Astrocyte (in vitro differentiated cells and primary cell): ENCODE data around the gene FAM120AOS. TPM values are rescaled to one million over a fixed set of nuclear protein-coding genes. Genes with fewer than 3 reads are reported as not detected.

ENCODE experiments used
- DNase-seq: peaks from one replicate; pipeline ENCODE4 v3.0.0-alpha.2; 2010; ENCODE audit warnings: low read depth
- FAIRE-seq: peaks from 2 replicates; lab custom pipeline; 2011; peaks lifted over from hg19 to GRCh38; lab: Jason Lieb, UNC
- H2AFZ ChIP-seq: 2 replicates; pipeline ENCODE4 v1.6.0; 2012; ENCODE audit warnings: low read depth, low read length, inconsistent platforms
- H3K27ac ChIP-seq: 2 replicates; pipeline ENCODE4 v1.5.1; 2011; ENCODE audit warnings: low read depth, low read length, inconsistent platforms
- H3K27me3 ChIP-seq: 2 replicates; pipeline ENCODE4 v1.6.0; 2011; ENCODE audit warnings: low read length, inconsistent platforms; ENCODE audit not compliant: insufficient read depth
- H3K36me3 ChIP-seq: 2 replicates; pipeline ENCODE4 v1.5.1; 2011; ENCODE audit warnings: low read length, inconsistent platforms; ENCODE audit not compliant: insufficient read depth
- H3K4me1 ChIP-seq: 2 replicates; pipeline ENCODE4 v1.5.1; 2011; ENCODE audit warnings: low read length, inconsistent platforms; ENCODE audit not compliant: insufficient read depth
- H3K4me2 ChIP-seq: 2 replicates; pipeline ENCODE4 v1.6.0; 2012; ENCODE audit warnings: low read length, inconsistent platforms
- H3K4me3 ChIP-seq: 2 replicates; pipeline ENCODE4 v1.5.1; 2011; ENCODE audit warnings: low read depth, mild to moderate bottlenecking, low read length, inconsistent platforms; ENCODE audit not compliant: insufficient read depth
- H3K79me2 ChIP-seq: 2 replicates; pipeline ENCODE4 v1.6.0; 2012; ENCODE audit warnings: mild to moderate bottlenecking, low read length, inconsistent platforms; ENCODE audit not compliant: insufficient read depth
- H3K9ac ChIP-seq: 2 replicates; pipeline ENCODE4 v1.6.0; 2012; ENCODE audit warnings: mild to moderate bottlenecking, low read length, inconsistent platforms
- H3K9me3 ChIP-seq: 2 replicates; pipeline ENCODE4 v1.5.1; 2012; ENCODE audit warnings: low read depth, mild to moderate bottlenecking, low read length, inconsistent platforms; ENCODE audit not compliant: insufficient read depth
- H4K20me1 ChIP-seq: 2 replicates; pipeline ENCODE4 v1.6.0; 2012; ENCODE audit warnings: low read length, inconsistent platforms; ENCODE audit not compliant: insufficient read depth
- H3K27ac Mint-ChIP-seq: one replicate; pipeline ENCODE4 v1.8.0; 2021; ENCODE audit warnings: mild to moderate bottlenecking, mixed read lengths; ENCODE audit not compliant: unreplicated experiment
- H3K27me3 Mint-ChIP-seq: one replicate; pipeline ENCODE4 v1.8.0; 2021; ENCODE audit warnings: low read depth, mixed read lengths; ENCODE audit not compliant: unreplicated experiment
- H3K36me3 Mint-ChIP-seq: one replicate; pipeline ENCODE4 v1.8.0; 2021; ENCODE audit warnings: low read depth, mixed read lengths; ENCODE audit not compliant: unreplicated experiment
- H3K4me1 Mint-ChIP-seq: one replicate; pipeline ENCODE4 v1.8.0; 2021; ENCODE audit warnings: low read depth, mixed read lengths; ENCODE audit not compliant: unreplicated experiment
- H3K4me3 Mint-ChIP-seq: one replicate; pipeline ENCODE4 v1.8.0; 2021; ENCODE audit warnings: mild to moderate bottlenecking, moderate library complexity, mixed read lengths; ENCODE audit not compliant: unreplicated experiment
- H3K9me3 Mint-ChIP-seq: one replicate; pipeline ENCODE4 v1.8.0; 2021; ENCODE audit warnings: mild to moderate bottlenecking, mixed read lengths; ENCODE audit not compliant: unreplicated experiment
- EZH2 ChIP-seq: IDR thresholded peaks from 2 replicates; pipeline ENCODE4 v1.6.1; 2012; ENCODE audit warnings: mild to moderate bottlenecking, low read length, inconsistent platforms; ENCODE audit not compliant: insufficient read depth
- total RNA-seq: library from RNA; stranded (reverse); gene quantifications from 2 replicates; pipeline ENCODE4 v1.2.1, GENCODE V29; 2021
- TF ChIP-seq, protein P1 (sequence below): IDR thresholded peaks from 2 replicates; pipeline ENCODE4 v1.5.1; 2011; ENCODE audit warnings: low read depth, mild to moderate bottlenecking, inconsistent platforms, low read length, moderate library complexity; ENCODE audit not compliant: insufficient read depth

The FAM120AOS gene
- total RNA-seq, 1 donor from 2014 or later, result 29.7 TPM

GRCh38 chr9:93461821-93462220 lies 8.4 kb upstream of the FAM120AOS start:
- FAIRE-seq (no peak), DNase-seq (no peak)
- Histone ChIP-seq H3K4me3 (no peak overlapping the region), H3K36me3 (no peaks in the 10 kb centered on the region), H2AFZ (no peak overlapping the region), H3K27ac (no peak overlapping the region), H3K27me3 (no peaks in the 10 kb centered on the region), H3K9ac (no peak overlapping the region), H4K20me1 (peaks cover 94% of the 10 kb centered on the region), H3K79me2 (peaks cover 100% of the 10 kb centered on the region), H3K9me3 (no peaks in the 10 kb centered on the region), H3K4me2 (no peak overlapping the region), H3K4me1 (peaks cover 4% of the 10 kb centered on the region)
- Mint-ChIP-seq H3K27ac (no peak overlapping the region), H3K36me3 (no peaks in the 10 kb centered on the region), H3K4me3 (no peak overlapping the region), H3K9me3 (no peaks in the 10 kb centered on the region), H3K27me3 (no peaks in the 10 kb centered on the region), H3K4me1 (peaks cover 14% of the 10 kb centered on the region)
- TF ChIP-seq, protein P1, sequence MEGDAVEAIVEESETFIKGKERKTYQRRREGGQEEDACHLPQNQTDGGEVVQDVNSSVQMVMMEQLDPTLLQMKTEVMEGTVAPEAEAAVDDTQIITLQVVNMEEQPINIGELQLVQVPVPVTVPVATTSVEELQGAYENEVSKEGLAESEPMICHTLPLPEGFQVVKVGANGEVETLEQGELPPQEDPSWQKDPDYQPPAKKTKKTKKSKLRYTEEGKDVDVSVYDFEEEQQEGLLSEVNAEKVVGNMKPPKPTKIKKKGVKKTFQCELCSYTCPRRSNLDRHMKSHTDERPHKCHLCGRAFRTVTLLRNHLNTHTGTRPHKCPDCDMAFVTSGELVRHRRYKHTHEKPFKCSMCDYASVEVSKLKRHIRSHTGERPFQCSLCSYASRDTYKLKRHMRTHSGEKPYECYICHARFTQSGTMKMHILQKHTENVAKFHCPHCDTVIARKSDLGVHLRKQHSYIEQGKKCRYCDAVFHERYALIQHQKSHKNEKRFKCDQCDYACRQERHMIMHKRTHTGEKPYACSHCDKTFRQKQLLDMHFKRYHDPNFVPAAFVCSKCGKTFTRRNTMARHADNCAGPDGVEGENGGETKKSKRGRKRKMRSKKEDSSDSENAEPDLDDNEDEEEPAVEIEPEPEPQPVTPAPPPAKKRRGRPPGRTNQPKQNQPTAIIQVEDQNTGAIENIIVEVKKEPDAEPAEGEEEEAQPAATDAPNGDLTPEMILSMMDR, result no peak
- TF ChIP-seq EZH2, result no peak

DNA sequence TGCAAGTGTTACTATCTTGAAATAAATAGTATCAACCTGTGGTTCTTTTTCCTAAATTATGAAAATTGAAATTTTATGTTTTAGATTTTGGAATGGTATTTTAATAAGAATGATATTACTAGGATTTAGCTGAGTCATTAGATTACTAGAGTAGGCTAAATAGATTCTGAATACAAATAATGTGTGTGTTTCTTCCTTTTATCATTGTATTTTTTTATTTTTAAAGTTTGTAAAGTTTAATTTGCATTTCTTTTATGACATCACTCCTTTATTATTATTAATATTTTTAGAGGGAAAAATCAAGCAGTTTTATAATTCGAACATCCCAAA lies 8.0 kb upstream of the FAM120AOS start:
- H4K20me1 ChIP-seq, result peaks cover 94% of the 10 kb centered on the region
- FAIRE-seq (no peak), DNase-seq (no peak)
- TF ChIP-seq, protein P1, result no peak
- no peak for TF ChIP-seq EZH2
- Mint-ChIP-seq H3K4me1 (peaks cover 15% of the 10 kb centered on the region), H3K9me3 (no peaks in the 10 kb centered on the region), H3K4me3 (no peak overlapping the region), H3K27me3 (no peaks in the 10 kb centered on the region), H3K36me3 (no peaks in the 10 kb centered on the region), H3K27ac (no peak overlapping the region)
- H3K36me3 ChIP-seq, result no peaks in the 10 kb centered on the region
- no peak overlapping the region for H2AFZ ChIP-seq
- no peak overlapping the region for H3K4me2 ChIP-seq
- no peaks in the 10 kb centered on the region for H3K27me3 ChIP-seq
- H3K4me3 ChIP-seq, result no peak overlapping the region
- no peaks in the 10 kb centered on the region for H3K9me3 ChIP-seq
- H3K9ac ChIP-seq, result no peak overlapping the region
- H3K27ac ChIP-seq, result no peak overlapping the region
- peaks cover 100% of the 10 kb centered on the region for H3K79me2 ChIP-seq
- no peaks in the 10 kb centered on the region for H3K4me1 ChIP-seq

- Histone ChIP-seq H3K4me1 (no peaks in the 10 kb centered on the region), H4K20me1 (peaks cover 94% of the 10 kb centered on the region), H3K79me2 (peaks cover 100% of the 10 kb centered on the region), H3K9me3 (no peaks in the 10 kb centered on the region), H2AFZ (no peak overlapping the region), H3K4me2 (no peak overlapping the region), H3K4me3 (no peak overlapping the region), H3K9ac (no peak overlapping the region), H3K27me3 (no peaks in the 10 kb centered on the region), H3K27ac (no peak overlapping the region), H3K36me3 (no peaks in the 10 kb centered on the region)
- no peaks in the 10 kb centered on the region for H3K9me3 Mint-ChIP-seq
- no peak for FAIRE-seq
- peaks cover 2% of the 10 kb centered on the region for H3K36me3 Mint-ChIP-seq
- TF ChIP-seq EZH2, result no peak
- TF ChIP-seq, protein P1, result no peak
- no peak for DNase-seq
- no peak overlapping the region for H3K4me3 Mint-ChIP-seq
- peaks cover 20% of the 10 kb centered on the region for H3K4me1 Mint-ChIP-seq
- no peak overlapping the region for H3K27ac Mint-ChIP-seq
- H3K27me3 Mint-ChIP-seq, result no peaks in the 10 kb centered on the region
These were observed 7.5 kb upstream of the FAM120AOS start for GRCh38 chr9:93460689-93461413.
